ENCODE data around the gene SORCS2. TPM values are rescaled to one million over a fixed set of nuclear protein-coding genes. Genes with fewer than 3 reads are reported as not detected.

Gene SORCS2
- polyA plus RNA-seq, 1 of the 3 experiments (the other 2 are of a cell fraction): 1.6 TPM

- no peak for TF ChIP-seq TCF12 (IDR thresholded peaks at IDR 0.05)
- no peak for TF ChIP-seq USF1 (IDR thresholded peaks at IDR 0.05; ENCODE audit: borderline replicate concordance, low read depth)
- TF ChIP-seq, protein P1, sequence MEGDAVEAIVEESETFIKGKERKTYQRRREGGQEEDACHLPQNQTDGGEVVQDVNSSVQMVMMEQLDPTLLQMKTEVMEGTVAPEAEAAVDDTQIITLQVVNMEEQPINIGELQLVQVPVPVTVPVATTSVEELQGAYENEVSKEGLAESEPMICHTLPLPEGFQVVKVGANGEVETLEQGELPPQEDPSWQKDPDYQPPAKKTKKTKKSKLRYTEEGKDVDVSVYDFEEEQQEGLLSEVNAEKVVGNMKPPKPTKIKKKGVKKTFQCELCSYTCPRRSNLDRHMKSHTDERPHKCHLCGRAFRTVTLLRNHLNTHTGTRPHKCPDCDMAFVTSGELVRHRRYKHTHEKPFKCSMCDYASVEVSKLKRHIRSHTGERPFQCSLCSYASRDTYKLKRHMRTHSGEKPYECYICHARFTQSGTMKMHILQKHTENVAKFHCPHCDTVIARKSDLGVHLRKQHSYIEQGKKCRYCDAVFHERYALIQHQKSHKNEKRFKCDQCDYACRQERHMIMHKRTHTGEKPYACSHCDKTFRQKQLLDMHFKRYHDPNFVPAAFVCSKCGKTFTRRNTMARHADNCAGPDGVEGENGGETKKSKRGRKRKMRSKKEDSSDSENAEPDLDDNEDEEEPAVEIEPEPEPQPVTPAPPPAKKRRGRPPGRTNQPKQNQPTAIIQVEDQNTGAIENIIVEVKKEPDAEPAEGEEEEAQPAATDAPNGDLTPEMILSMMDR (IDR thresholded peaks at IDR 0.05): no peak
- TF ChIP-seq RXRA (IDR thresholded peaks at IDR 0.05; ENCODE audit: borderline replicate concordance, low read depth): no peak
- TF ChIP-seq YY1 (IDR thresholded peaks at IDR 0.05; ENCODE audit: low read depth): no peak
- no peak for TF ChIP-seq IRF3 (IDR thresholded peaks at IDR 0.05; ENCODE audit: low read depth, low read length)
- no peak for TF ChIP-seq TEAD4 (IDR thresholded peaks at IDR 0.05; ENCODE audit: borderline replicate concordance, insufficient read depth)
- no peak for TF ChIP-seq MEF2A (IDR thresholded peaks at IDR 0.05; ENCODE audit: borderline replicate concordance, low read depth)
Measured at GRCh38 chr4:7558436-7558835, 366.1 kb downstream of the SORCS2 start (continued).

- Histone ChIP-seq H3K4me1 (ENCODE audit: control insufficient read depth in 1 of 2, insufficient read depth in 2 of 2, low read depth in 1 of 2, low read length in 1 of 2) (0 out of 4 replicates have a peak, but pooled peaks cover 0 to 7% of the 10 kb centered on the region in 2 experiments), H3K27me3 (ENCODE audit: insufficient read depth) (no peaks in the 10 kb centered on the region), H3F3A (replicated peaks; ENCODE audit: insufficient read depth) (peaks cover 5% of the 10 kb centered on the region), H3K4me2 (no peak overlapping the region), H2AFZ (ENCODE audit: low read depth) (no peak overlapping the region), H3K27ac (ENCODE audit: low read depth in 2 of 2, low read length in 1 of 2) (no peak overlapping the region), H3K9ac (no peak overlapping the region), H3K9me3 (no peaks in the 10 kb centered on the region), H3K36me3 (replicated peaks in 1 of 2; ENCODE audit: control insufficient read depth in 1 of 2, insufficient read depth in 2 of 2, low read length in 1 of 2) (no peaks in the 10 kb centered on the region), H3K79me2 (ENCODE audit: insufficient read depth) (no peaks in the 10 kb centered on the region), H3K4me3 (ENCODE audit: low read depth in 2 of 2, low read length in 1 of 2) (no peak overlapping the region), H3K9me2 (no peaks in the 10 kb centered on the region), H4K20me1 (ENCODE audit: insufficient read depth) (no peaks in the 10 kb centered on the region)
- no peak for DNase-seq
- CTCF ChIA-PET: interaction anchor here (0.6 to 1.7 kb wide), 2 partner anchors 12 to 15 kb away, joined by 3 to 4 read pairs; no protein-coding TSS in a partner anchor
- WGBS (ENCODE audit: low lambda C conversion rate): 40% methylated on average over 1 of the region's 7 CpGs
- POLR2A ChIA-PET: no interaction called here
- TF ChIP-seq IRF3 (IDR thresholded peaks at IDR 0.05; ENCODE audit: low read depth, low read length): no peak
- no peak for TF ChIP-seq USF1 (IDR thresholded peaks at IDR 0.05; ENCODE audit: borderline replicate concordance, low read depth)
- TF ChIP-seq YY1 (IDR thresholded peaks at IDR 0.05; ENCODE audit: low read depth): no peak
- no peak for TF ChIP-seq MXI1 (IDR thresholded peaks at IDR 0.05; ENCODE audit: low read depth, low read length)
- TF ChIP-seq USF2 (IDR thresholded peaks at IDR 0.05; ENCODE audit: borderline replicate concordance, low read depth, low read length): no peak
- no peak for TF ChIP-seq SIN3A (IDR thresholded peaks at IDR 0.05; ENCODE audit: borderline replicate concordance, low read depth, low read length)
- no peak for TF ChIP-seq REST (IDR thresholded peaks at IDR 0.05; ENCODE audit: low read depth, low read length)
- no peak for TF ChIP-seq GABPA (IDR thresholded peaks at IDR 0.05; ENCODE audit: low read depth)
- TF ChIP-seq MAX (IDR thresholded peaks at IDR 0.05; ENCODE audit: low read depth): no peak
- no peak for TF ChIP-seq NFIC (IDR thresholded peaks at IDR 0.05; ENCODE audit: borderline replicate concordance)
- TF ChIP-seq RCOR1 (IDR thresholded peaks at IDR 0.05; ENCODE audit: low read length): no peak
- no peak for TF ChIP-seq RFX5 (IDR thresholded peaks at IDR 0.05; ENCODE audit: low read length)
- no peak for TF ChIP-seq ELF1 (IDR thresholded peaks at IDR 0.05)
- no peak for TF ChIP-seq FOXM1 (IDR thresholded peaks at IDR 0.05; ENCODE audit: low read depth)
Measured at GRCh38 chr4:7559316-7559715, 367.0 kb downstream of the SORCS2 start.

All from SK-N-SH (cell line).